A549 (cell line): ENCODE measurements around the gene PSMA2. TPM values are rescaled to one million over a fixed set of nuclear protein-coding genes. Genes with fewer than 3 reads are reported as not detected.

Experiments
- ATAC-seq, 2 experiments: fragments of 200-7000 bp in 1 of 2; fragments of >200 bp in 1 of 2; cut with Nextera tagmentation in 1 of 2; cut with Tn5 transposase in 1 of 2; 3 replicates each; pipeline versions ENCODE4 v1.8.0 to v1.9.1; 2018 to 2020; ENCODE audit warnings: mild to moderate bottlenecking in 1 of 2, moderate library complexity in 1 of 2
- CTCF ChIA-PET: fragments of 300-600 bp; sonication (Branson Sonifier 250); formaldehyde crosslinking; extraction: SDS; loops from one replicate; lab custom pipeline; 2021; ENCODE audit warnings: antibody characterized with exemption, inconsistent platforms; lab: Yijun Ruan, JAX
- POLR2A ChIA-PET: fragments of 350-600 bp; formaldehyde crosslinking; extraction: SDS; loops from one replicate; lab custom pipeline; 2021; ENCODE audit warnings: antibody characterized with exemption, inconsistent platforms; lab: Yijun Ruan, JAX
- DNase-seq, 2 experiments: peaks; one replicate each; pipeline versions ENCODE4 v3.0.0 to v3.0.0-alpha.2; 2011 to 2016; ENCODE audit warnings: low read depth in 1 of 2, low spot score in 1 of 2
- FAIRE-seq: peaks from 2 replicates; lab custom pipeline; 2011; peaks lifted over from hg19 to GRCh38; lab: Jason Lieb, UNC
- H3K27ac ChIP-seq, 2 experiments: fragments of >200 bp; sonication (Bioruptor Twin); formaldehyde crosslinking; 3 replicates each; pipeline ENCODE4 v1.5.1; 2016 to 2017
- H3K4me1 ChIP-seq: fragments of >200 bp; sonication (Bioruptor Twin); formaldehyde crosslinking; 3 replicates; pipeline ENCODE4 v1.6.1; 2016
- H3K4me2 ChIP-seq: fragments of >200 bp; sonication (Bioruptor Twin); formaldehyde crosslinking; 3 replicates; pipeline ENCODE4 v1.6.1; 2016
- H3K4me3 ChIP-seq: fragments of >200 bp; sonication (Bioruptor Twin); formaldehyde crosslinking; 3 replicates; pipeline ENCODE4 v1.5.1; 2016
- H3K9me3 ChIP-seq: fragments of >200 bp; sonication (Bioruptor Twin); formaldehyde crosslinking; 3 replicates; pipeline ENCODE4 v1.6.1; 2016
- ATOH8 ChIP-seq: fragments of 250-450 bp; sonication (Bioruptor Pico); IDR thresholded peaks from 2 replicates; pipeline ENCODE4 v1.5.0; 2020; ENCODE audit warnings: low read depth, mild to moderate bottlenecking, moderate library complexity
- CBX8 ChIP-seq: fragments of 200-600 bp; sonication (generic); IDR thresholded peaks from 2 replicates; pipeline ENCODE4 v1.6.1; 2016
- CHD2 ChIP-seq: fragments of 150-350 bp; IDR thresholded peaks from 2 replicates; pipeline ENCODE4 v1.6.1; 2014; ENCODE audit warnings: low read length; ENCODE audit not compliant: partially characterized antibody
- E2F6 ChIP-seq: IDR thresholded peaks from 2 replicates; pipeline ENCODE4 v1.6.1; 2012; ENCODE audit warnings: low read depth, borderline replicate concordance
- EHMT2 ChIP-seq: fragments of 200-600 bp; sonication (generic); IDR thresholded peaks from 2 replicates; pipeline ENCODE4 v1.6.1; 2016; ENCODE audit warnings: antibody characterized with exemption, low read depth, mild to moderate bottlenecking, moderate library complexity
- ELK1 ChIP-seq: fragments of 150-350 bp; IDR thresholded peaks from 2 replicates; pipeline ENCODE4 v1.6.1; 2014; ENCODE audit warnings: low read depth, mild to moderate bottlenecking, low read length
- HES2 ChIP-seq: fragments of >200 bp; sonication (Bioruptor Twin); formaldehyde crosslinking; IDR thresholded peaks from 2 replicates; pipeline ENCODE4 v1.6.1; 2016
- HEYL ChIP-seq: fragments of 250-450 bp; sonication (Bioruptor Pico); IDR thresholded peaks from 2 replicates; pipeline ENCODE4 v1.8.0; 2021; ENCODE audit warnings: mild to moderate bottlenecking, moderate library complexity
- HMGXB4 ChIP-seq: fragments of 250-450 bp; sonication (Bioruptor Pico); IDR thresholded peaks from 2 replicates; pipeline ENCODE4 v1.5.0; 2021; ENCODE audit warnings: mild to moderate bottlenecking, moderate library complexity, borderline replicate concordance
- KDM5A ChIP-seq: fragments of 200-600 bp; sonication (generic); IDR thresholded peaks from 2 replicates; pipeline ENCODE4 v1.6.1; 2016; ENCODE audit warnings: antibody characterized with exemption, mild to moderate bottlenecking
- MAFK ChIP-seq: fragments of 450-650 bp; IDR thresholded peaks from 2 replicates; pipeline ENCODE4 v1.6.1; 2014; ENCODE audit not compliant: partially characterized antibody
- MAZ ChIP-seq: fragments of 150-350 bp; IDR thresholded peaks from 2 replicates; pipeline ENCODE4 v1.6.1; 2014; ENCODE audit warnings: antibody characterized with exemption, low read depth, low read length, borderline replicate concordance
- NPAS2 ChIP-seq: fragments of 250-450 bp; sonication (Bioruptor Pico); IDR thresholded peaks from 2 replicates; pipeline ENCODE4 v1.8.0; 2022; ENCODE audit warnings: mild to moderate bottlenecking, moderate library complexity, borderline replicate concordance
- PHF8 ChIP-seq: fragments of 200-600 bp; sonication (generic); IDR thresholded peaks from 2 replicates; pipeline ENCODE4 v1.6.1; 2016; ENCODE audit warnings: low read depth, mild to moderate bottlenecking, antibody characterized with exemption, moderate library complexity, borderline replicate concordance
- POLR2AphosphoS2 ChIP-seq: conservative IDR thresholded peaks from 2 replicates; pipeline ENCODE4 v1.6.1; 2012; ENCODE audit warnings: low read length, improper control_type of control experiment, inconsistent platforms
- RAD21 ChIP-seq, 2 experiments: fragments of >200 bp in 1 of 2; sonication (Bioruptor Twin) in 1 of 2; formaldehyde crosslinking in 1 of 2; IDR thresholded peaks in 1 of 2; conservative IDR thresholded peaks in 1 of 2; 2 replicates in 1 of 2; 3 replicates in 1 of 2; pipeline ENCODE4 v1.6.1; 2012 to 2018; ENCODE audit warnings: inconsistent platforms in 1 of 2
- RARB ChIP-seq: fragments of 250-450 bp; sonication (Bioruptor Pico); IDR thresholded peaks from 2 replicates; pipeline ENCODE4 v1.8.0; 2021; ENCODE audit warnings: mild to moderate bottlenecking, moderate library complexity
- REST ChIP-seq: fragments of 200-600 bp; sonication (generic); IDR thresholded peaks from 2 replicates; pipeline ENCODE4 v1.6.1; 2016; ENCODE audit warnings: antibody characterized with exemption, mild to moderate bottlenecking, moderate library complexity
- RFX5 ChIP-seq: fragments of 450-650 bp; IDR thresholded peaks from 2 replicates; pipeline ENCODE4 v1.7.1; 2014; ENCODE audit warnings: antibody characterized with exemption, mild to moderate bottlenecking, moderate library complexity
- SREBF2 ChIP-seq: fragments of 450-650 bp; IDR thresholded peaks from 2 replicates; pipeline ENCODE4 v1.6.1; 2014; ENCODE audit warnings: mild to moderate bottlenecking, moderate library complexity
- WGBS: methylation state at CpG from one replicate; pipeline ENCODE4 v1.1.6; 2017; ENCODE audit errors: missing lambda C conversion rate; 5-methylcytosine and 5-hydroxymethylcytosine counted together
- polyA plus RNA-seq, 4 experiments: library from polyadenylated mRNA; depleted of rRNA in 3 of 4; stranded (reverse); fragments of >200 nt; fragmentation: RNase III in 1 of 4; extraction: RNeasy Plus Mini Kit Qiagen cat#74134 plus additional on column Dnase treatment in 1 of 4; gene quantifications; 2 replicates in 3 of 4; 3 replicates in 1 of 4; pipeline ENCODE4 v1.2.3, GENCODE V29; 2011 to 2017

PSMA2 gene
- polyA plus RNA-seq, 2 of the 4 experiments (the other 2 are of a cell fraction), result 188 to 324 TPM

- FAIRE-seq, result no peak
- H3K4me3 ChIP-seq, result no peak overlapping the region
- H3K9me3 ChIP-seq, result no peaks in the 10 kb centered on the region
- ChIA-PET CTCF (no interaction called here), POLR2A (interaction anchor here (4.5 kb wide), 1 partner anchor 17 kb away, joined by 23 read pairs; the partner anchor contains the start of genes MRPL32 and PSMA2)
- no peak overlapping the region for H3K27ac ChIP-seq
- no peak for ATAC-seq
- TF ChIP-seq MAFK, result no peak
- no peak for TF ChIP-seq REST
- TF ChIP-seq HMGXB4 (CRISPR knock-in tag), result no peak
- no peak for TF ChIP-seq SREBF2
- TF ChIP-seq RFX5, result no peak
- no peak for TF ChIP-seq HEYL
- no peak for TF ChIP-seq E2F6
- TF ChIP-seq MAZ, result no peak
- TF ChIP-seq EHMT2, result no peak
- TF ChIP-seq RARB, result no peak
- DNase-seq, result no peak
- no peak overlapping the region for H3K4me2 ChIP-seq
- H3K4me1 ChIP-seq, result peaks cover 10% of the 10 kb centered on the region
- WGBS, result 74% methylated on average over 1 of the region's 1 CpG
These were observed 16.6 kb downstream of the PSMA2 start for GRCh38 chr7:42915356-42915755.

GRCh38 chr7:42914421-42915045 lies 17.4 kb downstream of the PSMA2 start:
- DNase-seq, result no peak
- POLR2A ChIA-PET, result interaction anchor here (0.7 to 4.5 kb wide), 3 partner anchors 18 to 668 kb away, joined by 3 to 23 read pairs (median 4); partner anchors contain the start of genes MRPL32, PSMA2 and STK17A
- no peak for ATAC-seq

More at GRCh38 chr7:42914421-42915045, 17.4 kb downstream of the PSMA2 start:
- Histone ChIP-seq H3K4me2 (no peak overlapping the region), H3K4me3 (no peak overlapping the region), H3K4me1 (peaks cover 10% of the 10 kb centered on the region), H3K27ac (no peak overlapping the region), H3K9me3 (no peaks in the 10 kb centered on the region)
- CTCF ChIA-PET, result interaction anchor here (0.6 to 1.1 kb wide), 3 partner anchors 20 to 559 kb away, joined by 3 to 4 read pairs (median 3); no protein-coding TSS in a partner anchor
- TF ChIP-seq CHD2, result no peak
- no peak for TF ChIP-seq KDM5A
- TF ChIP-seq RAD21 (conservative IDR thresholded peaks at IDR 0.05 in 1 of 2, IDR thresholded peaks at IDR 0.05 in 1 of 2), result no peak
- no peak for TF ChIP-seq PHF8
- no peak for TF ChIP-seq HES2
- no peak for TF ChIP-seq EHMT2
- no peak for TF ChIP-seq POLR2AphosphoS2
- no peak for TF ChIP-seq CBX8
- no peak for TF ChIP-seq ATOH8 (CRISPR knock-in tag)
- TF ChIP-seq NPAS2 (CRISPR knock-in tag), result no peak
- TF ChIP-seq ELK1, result no peak
- TF ChIP-seq REST, result no peak
- 55% methylated on average over 5 of the region's 5 CpGs for WGBS
- FAIRE-seq, result no peak
